HL-60 (cell line): ENCODE measurements around the gene ATP6V1F.

ENCODE experiments used
- DNase-seq, 2 experiments: peaks; one replicate each; pipeline ENCODE4 v3.0.0-alpha.2; 2010 to 2020; ENCODE audit warnings: low read depth in 1 of 2, low spot score in 1 of 2
- H3K27ac ChIP-seq: fragments of 250-450 bp; sonication (Bioruptor Pico); replicated peaks from 2 replicates; pipeline ENCODE4 v1.5.1; 2020; ENCODE audit warnings: mild to moderate bottlenecking, moderate library complexity
- H3K27me3 ChIP-seq: fragments of 250-450 bp; sonication (Bioruptor Pico); 2 replicates; pipeline ENCODE4 v1.5.1; 2021; ENCODE audit warnings: mild to moderate bottlenecking, moderate library complexity; ENCODE audit not compliant: insufficient read depth, poor library complexity, severe bottlenecking
- H3K4me3 ChIP-seq: replicated peaks from 2 replicates; pipeline ENCODE4 v1.5.1; 2011; ENCODE audit warnings: mild to moderate bottlenecking, control low read depth, low read length; ENCODE audit not compliant: insufficient read depth
- CTCF ChIP-seq: IDR thresholded peaks from one replicate; pipeline ENCODE4 v1.5.1; 2011; ENCODE audit warnings: low read length, control low read depth, inconsistent platforms; ENCODE audit not compliant: insufficient read depth
- GABPA ChIP-seq: IDR thresholded peaks from 2 replicates; pipeline ENCODE4 v1.6.1; 2012; ENCODE audit warnings: low read depth
- POLR2AphosphoS5 ChIP-seq: IDR thresholded peaks from 2 replicates; pipeline ENCODE4 v1.6.1; 2012; ENCODE audit warnings: low read depth
- REST ChIP-seq: IDR thresholded peaks from 2 replicates; pipeline ENCODE4 v1.6.1; 2012; ENCODE audit warnings: low read depth; ENCODE audit not compliant: insufficient replicate concordance
- SPI1 ChIP-seq: IDR thresholded peaks from 2 replicates; pipeline ENCODE4 v1.6.1; 2012; ENCODE audit warnings: low read depth, mild to moderate bottlenecking, borderline replicate concordance

ATP6V1F gene

GRCh38 chr7:128832880-128833147 lies 29.8 kb upstream of the ATP6V1F start:
- DNase-seq: no peak
- Histone ChIP-seq H3K27me3 (peaks cover 13% of the 10 kb centered on the region), H3K27ac (no peak overlapping the region), H3K4me3 (no peak overlapping the region)
- TF ChIP-seq REST: no peak

- Histone ChIP-seq H3K27ac (no peak overlapping the region), H3K27me3 (peaks cover 13% of the 10 kb centered on the region), H3K4me3 (no peak overlapping the region)
- peak in 1 of 2 experiments; percentile 64 for DNase-seq
- peak; percentile 36; the same call in 1 of the 2 replicates for TF ChIP-seq SPI1
- TF ChIP-seq REST: no peak
- TF ChIP-seq GABPA: no peak
- no peak for TF ChIP-seq POLR2AphosphoS5
- TF ChIP-seq CTCF: no peak
Measured at GRCh38 chr7:128833148-128833945, 29.3 kb upstream of the ATP6V1F start.

- no peak overlapping the region for H3K27ac ChIP-seq
Measured at GRCh38 chr7:128833946-128834325, 28.7 kb upstream of the ATP6V1F start.

More at GRCh38 chr7:128833946-128834325, 28.7 kb upstream of the ATP6V1F start:
- Histone ChIP-seq H3K27me3 (peaks cover 13% of the 10 kb centered on the region), H3K4me3 (no peak overlapping the region)
- TF ChIP-seq GABPA (no peak), POLR2AphosphoS5 (no peak), CTCF (no peak), SPI1 (no peak), REST (no peak)
- no peak for DNase-seq
